Adipose tissue (tissue), 3 donors: ENCODE measurements around the gene NAPB. TPM values are rescaled to one million over a fixed set of nuclear protein-coding genes. Genes with fewer than 3 reads are reported as not detected.
"Not testable (repeated sequence)": the region's sequence is repeated elsewhere in the genome, so short reads cannot be mapped to it uniquely, and the experiment has no call there.

Experiments
- H3K27ac ChIP-seq: one replicate; pipeline ENCODE4 v1.5.1; 2013; ENCODE audit warnings: low read depth, low read length
- WGBS, 3 donors: extraction: QIAGEN DNeasy Blood & Tissue Kit; methylation state at CpG; one replicate each; pipeline ENCODE4 v1.1.7; 2013; 5-methylcytosine and 5-hydroxymethylcytosine counted together
- polyA plus RNA-seq, 3 donors: library from polyadenylated mRNA; stranded (reverse); fragments of 200-250 nt; gene quantifications; one replicate each; pipeline ENCODE4 v1.2.3, GENCODE V29; 2013
- donor health status: healthy with polysubstance abuse.
- donor health status: Bipolar disorder and iron deficiency.
- donor health status: healthy.

NAPB gene
- polyA plus RNA-seq: 1 to 10 TPM; 2.6 to 7.6 (median 3.8) TPM

DNA sequence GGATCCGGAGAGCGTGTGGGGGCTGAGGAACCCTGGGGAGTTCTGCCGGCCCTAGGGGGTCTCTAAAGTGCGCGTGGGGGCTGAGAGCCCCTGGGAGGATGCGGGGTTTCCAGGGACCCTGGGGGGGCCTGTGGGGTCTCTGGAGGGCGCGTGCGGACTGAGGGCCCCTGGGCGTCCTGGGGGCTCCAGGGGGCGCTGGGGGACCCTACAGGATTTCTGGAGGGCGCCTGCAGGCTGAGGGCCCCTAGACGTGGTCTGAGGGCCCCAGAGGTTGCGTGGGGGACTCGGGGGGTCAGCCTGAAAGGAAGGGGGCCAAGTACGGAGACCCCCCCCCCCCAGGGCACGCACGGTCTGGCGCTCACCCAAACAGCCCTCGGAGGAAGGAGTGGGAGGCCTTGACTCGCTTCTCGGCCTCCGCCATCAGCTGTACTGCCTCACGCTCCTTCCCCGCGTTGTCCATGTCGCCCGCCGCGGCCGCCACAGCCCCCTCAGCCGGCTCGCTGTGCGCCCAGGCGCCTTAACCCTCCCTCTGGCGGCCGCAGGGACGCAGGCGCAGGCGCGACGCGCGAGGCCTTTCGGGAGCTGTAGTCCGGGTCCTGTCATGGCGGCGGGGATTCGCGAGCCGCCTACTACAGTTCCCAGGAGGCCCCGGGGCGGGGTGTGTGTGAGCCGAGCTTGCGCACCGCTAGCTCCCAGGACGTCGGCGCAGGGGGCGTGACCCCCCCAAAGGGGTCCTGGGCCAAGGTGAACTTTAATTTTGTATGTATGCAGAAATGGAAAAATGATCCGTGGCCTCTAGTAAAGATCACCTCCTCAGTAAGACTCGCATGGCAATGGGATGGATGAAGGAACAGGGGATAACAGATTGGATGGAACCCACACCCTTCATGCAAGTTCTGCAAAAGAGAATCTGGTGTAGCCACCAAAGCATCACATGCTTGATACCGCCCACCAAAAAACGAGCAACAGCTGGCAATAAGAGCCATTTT lies at the start of gene NAPB:
Gene NAPB, minus strand, starts transcription at position 546 of the 989 bp plus-strand sequence. Its CDS starts 86 bp downstream, at position 460.
- H3K27ac ChIP-seq: peak within 1 kb of the TSS; percentile 80
- 0 to 1% (median 1%) methylated on average over 52 to 64 of the region's 64 CpGs for WGBS, 3 donors

DNA sequence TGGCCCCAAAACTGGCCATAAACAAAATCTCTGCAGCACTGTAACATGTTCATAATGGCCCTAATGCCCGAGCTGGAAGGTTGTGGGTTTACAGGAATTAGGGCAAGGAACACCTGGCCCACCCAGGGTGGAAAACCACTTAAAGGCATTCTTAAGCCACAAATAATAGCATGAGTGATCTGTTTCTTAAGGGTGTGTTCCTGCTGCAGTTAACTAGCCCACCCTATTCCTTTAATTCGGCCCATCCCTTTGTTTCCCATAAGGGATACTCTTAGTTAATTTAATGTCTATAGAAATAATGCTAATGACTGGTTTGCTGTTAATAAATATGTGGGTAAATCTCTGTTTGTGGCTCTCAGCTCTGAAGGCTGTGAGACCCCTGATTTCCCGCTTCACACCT lies 45.7 kb upstream of the NAPB start:
- WGBS, 3 donors: 76 to 87% (median 85%) methylated on average over 3 of the region's 3 CpGs
- H3K27ac ChIP-seq: not testable (repeated sequence)

GRCh38 chr20:23461180-23461579 lies 39.9 kb upstream of the NAPB start:
- no peak overlapping the region for H3K27ac ChIP-seq
- 48 to 98% (median 93%) methylated on average over 1 of the region's 1 CpG for WGBS, 3 donors

- WGBS, 3 donors: 42 to 72% (median 71%) methylated on average over 3 of the region's 3 CpGs
- no peak overlapping the region for H3K27ac ChIP-seq
These were observed 38.3 kb upstream of the NAPB start for GRCh38 chr20:23459461-23460150.

GRCh38 chr20:23456873-23457272 lies 35.6 kb upstream of the NAPB start:
- H3K27ac ChIP-seq: no peak overlapping the region
- 82 to 87% (median 83%) methylated on average over 7 of the region's 7 CpGs for WGBS, 3 donors

DNA sequence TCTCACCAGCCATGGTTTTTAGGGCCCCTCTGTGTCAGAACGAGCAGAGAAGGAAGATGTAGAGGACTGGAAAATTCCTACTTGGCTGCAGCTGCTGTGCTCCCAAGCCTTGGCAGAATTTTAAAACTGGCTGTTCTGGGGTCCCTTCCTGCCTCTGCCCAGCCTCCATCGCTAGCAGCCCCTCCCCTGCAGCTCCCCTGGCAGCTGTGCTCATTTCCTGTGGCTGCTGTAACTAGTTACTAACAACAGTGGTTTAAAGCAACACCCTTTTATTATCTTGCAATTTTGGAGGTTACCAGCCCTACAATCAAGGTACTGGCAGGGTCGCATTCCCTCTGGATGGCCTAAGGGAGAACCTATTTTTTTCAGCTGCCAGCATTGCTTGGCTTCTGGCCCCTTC lies 35.1 kb upstream of the NAPB start:
- WGBS, 3 donors: 28 to 44% (median 33%) methylated on average over 3 of the region's 3 CpGs
- no peak overlapping the region for H3K27ac ChIP-seq

DNA sequence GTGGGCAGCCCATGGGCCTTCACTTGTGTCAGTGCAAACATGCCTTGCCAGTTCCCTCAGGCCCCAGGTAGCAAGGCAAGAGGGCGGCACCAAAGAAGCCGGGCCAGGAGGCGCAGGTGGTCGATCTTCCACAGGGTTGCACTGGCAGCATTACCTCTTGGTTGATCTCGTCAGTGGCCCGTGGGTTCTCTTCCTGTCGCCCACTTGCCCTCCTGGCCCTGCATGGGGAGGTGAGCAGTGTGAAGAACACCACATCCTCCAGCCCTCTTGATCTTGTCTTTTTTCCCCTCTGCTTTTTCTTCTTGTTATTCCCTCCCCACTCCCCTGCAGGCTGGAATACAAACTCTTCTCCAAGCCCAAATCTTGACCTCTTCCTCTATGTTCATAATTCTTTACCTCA lies 34.4 kb upstream of the NAPB start:
- 77 to 92% (median 85%) methylated on average over 7 of the region's 7 CpGs for WGBS, 3 donors
- no peak overlapping the region for H3K27ac ChIP-seq

DNA sequence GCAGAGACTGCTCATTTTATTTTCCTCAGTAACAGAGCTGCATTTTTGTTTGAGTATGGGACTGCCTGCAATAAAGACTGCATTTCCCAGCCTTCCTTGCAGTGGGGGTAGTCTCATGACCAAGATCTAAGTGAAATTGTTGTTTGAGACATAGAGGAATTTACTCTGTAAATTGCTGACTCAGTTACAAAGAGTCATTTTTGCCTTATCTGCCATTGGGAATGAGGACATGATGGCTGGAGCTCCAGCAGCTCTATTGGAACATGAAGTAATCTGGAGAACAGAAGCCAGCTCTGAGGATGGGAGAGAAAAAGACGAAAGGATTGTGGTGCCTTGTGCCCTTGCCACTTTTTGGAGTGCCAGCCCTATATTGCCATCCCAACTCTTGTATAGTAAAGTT lies 33.5 kb upstream of the NAPB start:
- no peak overlapping the region for H3K27ac ChIP-seq
- 83 to 98% (median 93%) methylated on average over 1 of the region's 1 CpG for WGBS, 3 donors

DNA sequence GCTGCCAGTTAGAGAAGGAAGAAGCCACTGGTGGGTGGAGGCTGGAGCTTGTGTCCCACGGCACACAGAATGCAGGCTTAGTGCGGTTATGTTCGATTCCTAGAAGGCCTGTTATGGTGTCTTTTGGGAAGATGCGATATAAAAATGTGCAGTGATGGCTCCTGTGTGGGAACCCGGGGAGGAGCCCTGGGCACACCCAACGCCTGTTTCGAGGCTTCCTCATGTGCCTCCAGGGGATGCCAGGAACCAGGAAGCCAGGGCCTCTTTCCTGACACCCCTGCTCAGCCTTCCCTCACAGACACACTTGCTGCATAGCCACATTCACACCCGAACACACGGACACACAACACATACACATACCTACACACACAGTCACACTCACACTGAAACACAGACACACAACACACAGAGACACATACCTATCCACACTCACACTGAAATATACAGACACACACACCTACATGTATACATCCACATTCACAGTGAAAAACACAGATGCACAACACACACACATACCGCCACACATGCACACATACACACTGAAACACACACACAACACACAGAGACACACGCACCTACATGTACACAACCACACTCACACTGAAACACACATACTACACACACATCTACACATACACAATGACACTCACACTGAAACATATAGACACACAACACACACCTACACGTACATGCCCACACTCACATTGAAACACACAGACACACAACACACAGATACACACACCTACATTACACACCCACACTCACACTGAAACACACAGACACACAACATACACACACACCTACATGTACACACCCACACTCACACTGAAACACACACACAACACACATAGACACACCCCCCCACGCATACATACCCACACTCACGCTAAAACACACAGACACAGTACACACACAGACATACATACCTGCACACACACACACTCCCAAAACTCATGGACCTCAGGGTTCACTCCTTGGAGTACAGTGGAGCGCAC lies 32.6 kb upstream of the NAPB start:
- H3K27ac ChIP-seq: no peak overlapping the region
- 83 to 85% (median 84%) methylated on average over 15 of the region's 15 CpGs for WGBS, 3 donors

- H3K27ac ChIP-seq: no peak within 1 kb of the TSS
- WGBS, 3 donors: 34 to 62% (median 36%) methylated on average over 4 of the region's 4 CpGs
These were observed 31.5 kb upstream of the NAPB start, which contains the start of gene CST11 for GRCh38 chr20:23452776-23453175. TSS of gene CST11 (minus strand) at chr20:23452876. CDS start at chr20:23452811, 65 bp downstream.

- WGBS, 3 donors: 66 to 79% (median 78%) methylated on average over 11 of the region's 11 CpGs
- no peak overlapping the region for H3K27ac ChIP-seq
These were observed 30.7 kb upstream of the NAPB start for GRCh38 chr20:23451956-23452487.

GRCh38 chr20:23450877-23451276 lies 29.6 kb upstream of the NAPB start:
- H3K27ac ChIP-seq: no peak overlapping the region
- WGBS, 3 donors: 83 to 95% (median 94%) methylated on average over 1 of the region's 1 CpG

DNA sequence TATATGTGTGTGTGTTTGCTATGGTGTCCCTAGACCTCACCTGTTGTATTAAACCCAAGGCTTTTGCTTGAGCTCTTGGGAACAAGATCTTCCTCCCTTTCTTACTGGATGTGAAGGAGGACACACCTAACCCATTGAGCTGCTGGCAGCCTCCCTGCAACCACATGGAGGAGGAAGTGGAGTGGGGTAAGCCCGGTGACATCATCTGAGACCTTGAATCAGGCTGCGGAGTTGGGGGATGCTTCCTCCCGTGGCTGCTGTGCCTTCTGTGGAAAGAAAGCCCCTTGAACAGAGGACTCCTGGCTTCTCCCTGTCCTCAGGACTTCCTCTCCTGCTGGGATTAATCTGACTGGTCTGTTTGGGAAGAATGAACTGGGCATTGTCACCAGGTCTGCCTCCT lies 28.1 kb upstream of the NAPB start:
- 28 to 42% (median 32%) methylated on average over 3 of the region's 3 CpGs for WGBS, 3 donors
- H3K27ac ChIP-seq: no peak overlapping the region

GRCh38 chr20:23448167-23448566 lies 26.9 kb upstream of the NAPB start:
- WGBS, 3 donors: 85 to 93% (median 92%) methylated on average over 5 of the region's 5 CpGs
- H3K27ac ChIP-seq: no peak overlapping the region

DNA sequence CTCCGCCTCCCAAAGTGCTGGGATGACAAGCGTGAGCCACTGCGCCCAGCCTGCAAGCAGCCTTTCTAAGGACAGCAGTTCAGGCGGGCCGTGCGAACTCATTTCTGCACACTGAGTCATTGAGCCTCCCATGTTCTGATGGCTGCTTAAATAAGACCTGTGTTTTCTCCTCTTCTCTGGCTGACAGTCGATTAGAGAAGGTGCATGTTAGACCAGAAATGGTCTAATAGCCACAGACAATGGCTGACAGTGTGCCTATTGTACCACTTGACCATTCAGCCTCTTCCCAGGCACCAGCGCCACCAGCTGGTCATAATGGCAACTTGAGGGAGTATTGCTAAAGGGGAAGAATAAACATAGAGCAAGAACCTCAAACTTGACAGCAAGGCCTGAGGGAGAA lies 25.2 kb upstream of the NAPB start:
- 74 to 80% (median 79%) methylated on average over 8 of the region's 8 CpGs for WGBS, 3 donors

GRCh38 chr20:23445596-23446217 lies 24.4 kb upstream of the NAPB start:
- WGBS, 3 donors: 84 to 87% (median 86%) methylated on average over 7 of the region's 7 CpGs
- no peak overlapping the region for H3K27ac ChIP-seq

More for the DNA sequence above, 25.2 kb upstream of the NAPB start:
- H3K27ac ChIP-seq: no peak overlapping the region

DNA sequence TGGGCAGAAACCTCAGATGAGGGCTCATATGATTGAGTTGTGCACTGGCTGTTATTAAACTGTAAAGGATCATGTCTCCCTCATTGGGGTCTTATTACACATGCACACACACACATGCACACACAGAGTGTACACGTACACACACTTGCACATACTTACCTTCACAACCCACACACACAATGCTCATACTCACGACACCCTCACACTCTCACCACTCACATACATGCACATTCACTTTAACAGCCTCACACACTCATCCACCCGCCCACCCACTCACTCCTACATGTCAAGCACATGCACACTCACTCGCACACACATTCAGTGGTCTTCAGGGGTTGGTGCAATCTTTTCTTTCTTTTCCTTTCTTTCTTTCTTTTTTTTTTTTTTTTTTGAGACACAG lies 23.6 kb upstream of the NAPB start:
- H3K27ac ChIP-seq: no peak overlapping the region
- 70 to 92% (median 84%) methylated on average over 4 of the region's 4 CpGs for WGBS, 3 donors
